WTC11 (cell line): Measurements from ENCODE around the gene OPRD1.

Source experiments
- ARID4B ChIP-seq: sonication (generic); formaldehyde crosslinking; IDR thresholded peaks from 2 replicates; pipeline ENCODE4 v1.8.0; 2023; ENCODE audit warnings: missing genetic modification reagents, mild to moderate bottlenecking, borderline replicate concordance
- ATF6 ChIP-seq: sonication (generic); formaldehyde crosslinking; IDR thresholded peaks from 2 replicates; pipeline ENCODE4 v1.8.1; 2023; ENCODE audit warnings: mild to moderate bottlenecking, missing genetic modification reagents
- CTCF ChIP-seq: fragments of 200-600 bp; IDR thresholded peaks from 2 replicates; pipeline ENCODE4 v1.8.0; 2022; ENCODE audit warnings: antibody characterized with exemption
- ELF4 ChIP-seq: sonication (generic); formaldehyde crosslinking; IDR thresholded peaks from 2 replicates; pipeline ENCODE4 v1.8.1; 2022; ENCODE audit warnings: low read depth, mild to moderate bottlenecking, moderate library complexity, missing genetic modification reagents
- GABPB1 ChIP-seq: sonication (generic); formaldehyde crosslinking; IDR thresholded peaks from 2 replicates; pipeline ENCODE4 v1.8.1; 2023; ENCODE audit warnings: mild to moderate bottlenecking, missing genetic modification reagents
- NR2C2 ChIP-seq: sonication (generic); formaldehyde crosslinking; IDR thresholded peaks from 2 replicates; pipeline ENCODE4 v1.8.0; 2022; ENCODE audit warnings: mild to moderate bottlenecking, missing genetic modification reagents
- RELA ChIP-seq: sonication (generic); formaldehyde crosslinking; IDR thresholded peaks from 2 replicates; pipeline ENCODE4 v1.8.1; 2022; ENCODE audit warnings: missing genetic modification reagents, mild to moderate bottlenecking, borderline replicate concordance
- ZNF425 ChIP-seq: fragments of 250-450 bp; sonication (Bioruptor Pico); conservative IDR thresholded peaks from 2 replicates; pipeline ENCODE4 v1.9.0; 2021; ENCODE audit warnings: mild to moderate bottlenecking

GRCh38 chr1:28900562-28900961, 88.6 kb downstream of the OPRD1 start:
- TF ChIP-seq ATF6 (no peak), ZNF425 (no peak), CTCF (no peak), RELA (CRISPR knock-in tag) (no peak), GABPB1 (CRISPR knock-in tag) (no peak), ARID4B (CRISPR knock-in tag) (no peak), NR2C2 (CRISPR knock-in tag) (no peak), ELF4 (CRISPR knock-in tag) (no peak)
